Stimulated activated CD4-positive, alpha-beta T cell treated with anti-CD3 and anti-CD28 coated beads, TNF-alpha, amount 100 ng/mL, for 24 hours (primary cell): Measurements from ENCODE around the gene PDIA3.
"Not testable (repeated sequence)": the region's sequence is repeated elsewhere in the genome, so short reads cannot be mapped to it uniquely, and the experiment has no call there.

Experiments
- DNase-seq, 3 experiments: peaks; one replicate each; pipeline ENCODE4 v3.0.0-alpha.2; 2020; ENCODE audit warnings: low read depth in 3 of 3

PDIA3 gene

GRCh38 chr15:43746245-43746902, at the start of gene PDIA3:
Gene PDIA3, plus strand, starts transcription at chr15:43746438. Its CDS starts 102 bp downstream, at chr15:43746540.
- DNase-seq: peak; percentile 75 to 89 (median 78)

GRCh38 chr15:43702174-43702573, 44.1 kb upstream of the PDIA3 start:
- DNase-seq: no peak

- DNase-seq: no peak
Measured at GRCh38 chr15:43702701-43703424, 43.4 kb upstream of the PDIA3 start.

GRCh38 chr15:43710431-43711131, 35.7 kb upstream of the PDIA3 start:
- DNase-seq: not testable (repeated sequence)

- DNase-seq: no peak
Measured at GRCh38 chr15:43723151-43723550, 23.1 kb upstream of the PDIA3 start.

GRCh38 chr15:43726306-43726705, 19.9 kb upstream of the PDIA3 start:
- DNase-seq: not testable (repeated sequence)

- DNase-seq: not testable (repeated sequence)
Measured at GRCh38 chr15:43728053-43728725, 18.0 kb upstream of the PDIA3 start.

GRCh38 chr15:43735416-43735815, 10.8 kb upstream of the PDIA3 start:
- DNase-seq: no peak

- DNase-seq: not testable (repeated sequence)
Measured at GRCh38 chr15:43746903-43747309, 668 bp downstream of the PDIA3 start.

- no peak for DNase-seq
Measured at GRCh38 chr15:43748376-43748775, 2.1 kb downstream of the PDIA3 start.

GRCh38 chr15:43749690-43750345, 3.6 kb downstream of the PDIA3 start:
- peak; percentile 6 to 36 (median 23) for DNase-seq

- no peak for DNase-seq
Measured at GRCh38 chr15:43751885-43752284, 5.6 kb downstream of the PDIA3 start.

- DNase-seq: no peak
Measured at GRCh38 chr15:43762824-43763223, 16.6 kb downstream of the PDIA3 start.

GRCh38 chr15:43763819-43764446, 17.7 kb downstream of the PDIA3 start:
- DNase-seq: no peak

GRCh38 chr15:43769584-43770228, 23.5 kb downstream of the PDIA3 start:
- peak in 2 of 3 experiments; percentile 33 to 51 for DNase-seq

GRCh38 chr15:43771816-43772215, 25.6 kb downstream of the PDIA3 start:
- no peak for DNase-seq

- no peak for DNase-seq
Measured at GRCh38 chr15:43772624-43773023, 26.4 kb downstream of the PDIA3 start.

GRCh38 chr15:43774062-43774461, 27.8 kb downstream of the PDIA3 start:
- no peak for DNase-seq

- no peak for DNase-seq
Measured at GRCh38 chr15:43775411-43775965, 29.2 kb downstream of the PDIA3 start.

GRCh38 chr15:43776101-43776717, 30.0 kb downstream of the PDIA3 start:
- DNase-seq: no peak
